Measurements from ENCODE around the gene PLEKHM3.

DNA sequence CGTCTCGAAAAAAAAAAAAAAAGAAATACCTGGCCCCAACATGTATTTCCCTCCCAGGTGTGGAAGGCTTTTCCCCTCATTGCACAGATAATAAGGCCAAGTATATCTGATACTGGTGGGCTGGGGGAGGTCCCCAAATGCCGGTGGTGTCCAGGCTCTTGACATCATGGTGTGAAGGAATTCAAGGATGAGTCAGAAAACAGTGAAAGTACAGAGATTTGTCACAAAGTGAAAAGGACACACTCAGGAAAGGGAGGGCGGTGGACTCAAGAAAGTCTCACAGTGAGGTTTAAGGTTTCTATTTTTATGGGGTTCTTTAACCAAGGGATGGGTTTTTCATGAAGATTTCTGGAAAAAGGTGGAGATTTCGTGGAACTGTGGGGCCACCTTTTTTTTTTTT lies 217.8 kb downstream of the PLEKHM3 start:
- TF ChIP-seq, protein P1, sequence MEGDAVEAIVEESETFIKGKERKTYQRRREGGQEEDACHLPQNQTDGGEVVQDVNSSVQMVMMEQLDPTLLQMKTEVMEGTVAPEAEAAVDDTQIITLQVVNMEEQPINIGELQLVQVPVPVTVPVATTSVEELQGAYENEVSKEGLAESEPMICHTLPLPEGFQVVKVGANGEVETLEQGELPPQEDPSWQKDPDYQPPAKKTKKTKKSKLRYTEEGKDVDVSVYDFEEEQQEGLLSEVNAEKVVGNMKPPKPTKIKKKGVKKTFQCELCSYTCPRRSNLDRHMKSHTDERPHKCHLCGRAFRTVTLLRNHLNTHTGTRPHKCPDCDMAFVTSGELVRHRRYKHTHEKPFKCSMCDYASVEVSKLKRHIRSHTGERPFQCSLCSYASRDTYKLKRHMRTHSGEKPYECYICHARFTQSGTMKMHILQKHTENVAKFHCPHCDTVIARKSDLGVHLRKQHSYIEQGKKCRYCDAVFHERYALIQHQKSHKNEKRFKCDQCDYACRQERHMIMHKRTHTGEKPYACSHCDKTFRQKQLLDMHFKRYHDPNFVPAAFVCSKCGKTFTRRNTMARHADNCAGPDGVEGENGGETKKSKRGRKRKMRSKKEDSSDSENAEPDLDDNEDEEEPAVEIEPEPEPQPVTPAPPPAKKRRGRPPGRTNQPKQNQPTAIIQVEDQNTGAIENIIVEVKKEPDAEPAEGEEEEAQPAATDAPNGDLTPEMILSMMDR (IDR thresholded peaks at IDR 0.05) = no peak
- no peak for TF ChIP-seq POLR2A (IDR thresholded peaks at IDR 0.05)
